VCaP (cell line): ENCODE results near the gene TMEM198.

Source experiments
- H3K27ac ChIP-seq: fragments of 450-650 bp; 2 replicates; pipeline ENCODE4 v1.5.1; 2017
- CTCF ChIP-seq: fragments of 450-650 bp; conservative IDR thresholded peaks from 2 replicates; pipeline ENCODE4 v1.5.1; 2017; ENCODE audit warnings: mild to moderate bottlenecking, moderate library complexity

TMEM198 gene

DNA sequence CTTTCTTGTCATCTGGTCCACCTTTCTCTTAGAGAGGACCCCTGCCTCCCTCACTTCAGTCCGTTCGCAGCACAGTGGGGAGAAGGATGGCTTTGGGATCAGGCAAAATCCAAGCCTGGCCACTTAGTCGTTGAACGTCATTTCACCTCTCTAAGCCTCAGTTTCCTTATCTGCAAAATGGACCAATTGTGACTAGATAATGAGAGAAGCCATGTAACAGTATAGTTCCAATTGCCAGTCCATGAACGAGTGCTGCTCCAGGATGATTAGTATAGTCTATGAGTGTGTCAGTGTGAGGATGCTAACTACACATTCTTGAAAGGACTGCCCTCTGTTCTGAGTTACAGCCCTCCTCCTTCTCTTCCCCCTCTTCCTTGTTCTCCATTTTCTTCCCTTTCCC lies 29.3 kb downstream of the TMEM198 start:
- TF ChIP-seq CTCF, result no peak

DNA sequence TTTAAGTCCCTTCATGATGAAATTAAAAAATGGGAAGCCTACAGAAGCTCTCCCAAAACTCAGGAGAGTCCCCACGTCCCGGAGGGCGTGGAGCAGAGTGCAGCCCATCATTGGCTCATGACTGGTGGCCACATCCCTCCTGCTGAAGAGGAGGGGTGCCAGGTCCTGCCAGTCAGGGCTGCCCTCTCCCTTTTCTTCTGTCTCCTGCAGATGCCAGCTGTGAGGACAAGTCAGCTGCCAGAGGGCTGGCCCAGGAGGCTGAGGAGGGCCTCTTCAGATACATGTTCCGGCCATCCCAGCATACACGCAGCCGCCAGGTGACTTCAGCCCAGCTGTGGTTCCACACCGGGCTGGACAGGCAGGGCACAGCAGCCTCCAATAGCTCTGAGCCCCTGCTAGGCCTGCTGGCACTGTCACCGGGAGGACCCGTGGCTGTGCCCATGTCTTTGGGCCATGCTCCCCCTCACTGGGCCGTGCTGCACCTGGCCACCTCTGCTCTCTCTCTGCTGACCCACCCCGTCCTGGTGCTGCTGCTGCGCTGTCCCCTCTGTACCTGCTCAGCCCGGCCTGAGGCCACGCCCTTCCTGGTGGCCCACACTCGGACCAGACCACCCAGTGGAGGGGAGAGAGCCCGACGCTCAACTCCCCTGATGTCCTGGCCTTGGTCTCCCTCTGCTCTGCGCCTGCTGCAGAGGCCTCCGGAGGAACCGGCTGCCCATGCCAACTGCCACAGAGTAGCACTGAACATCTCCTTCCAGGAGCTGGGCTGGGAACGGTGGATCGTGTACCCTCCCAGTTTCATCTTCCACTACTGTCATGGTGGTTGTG lies 30.9 kb downstream of the TMEM198 start:
- TF ChIP-seq CTCF, result no peak
- no peak overlapping the region for H3K27ac ChIP-seq

More for the DNA sequence above, 29.3 kb downstream of the TMEM198 start:
- no peak overlapping the region for H3K27ac ChIP-seq

GRCh38 chr2:219575566-219576504 lies 32.0 kb downstream of the TMEM198 start:
- no peak for TF ChIP-seq CTCF
- no peak overlapping the region for H3K27ac ChIP-seq

GRCh38 chr2:219576505-219577388 lies 32.9 kb downstream of the TMEM198 start:
- TF ChIP-seq CTCF, result no peak
- no peak overlapping the region for H3K27ac ChIP-seq

GRCh38 chr2:219578811-219579613 lies 35.2 kb downstream of the TMEM198 start:
- H3K27ac ChIP-seq, result no peak overlapping the region
- no peak for TF ChIP-seq CTCF

- TF ChIP-seq CTCF, result no peak
- H3K27ac ChIP-seq, result no peak overlapping the region
Measured at GRCh38 chr2:219581346-219581745, 37.5 kb downstream of the TMEM198 start.
